Cerebellar cortex (tissue), 1 donor: ENCODE measurements around the gene SBF2.

Experiments used
- DNase-seq: peaks from one replicate; pipeline ENCODE4 v3.0.0-alpha.2; 2015; ENCODE audit warnings: low spot score

Gene SBF2

DNA sequence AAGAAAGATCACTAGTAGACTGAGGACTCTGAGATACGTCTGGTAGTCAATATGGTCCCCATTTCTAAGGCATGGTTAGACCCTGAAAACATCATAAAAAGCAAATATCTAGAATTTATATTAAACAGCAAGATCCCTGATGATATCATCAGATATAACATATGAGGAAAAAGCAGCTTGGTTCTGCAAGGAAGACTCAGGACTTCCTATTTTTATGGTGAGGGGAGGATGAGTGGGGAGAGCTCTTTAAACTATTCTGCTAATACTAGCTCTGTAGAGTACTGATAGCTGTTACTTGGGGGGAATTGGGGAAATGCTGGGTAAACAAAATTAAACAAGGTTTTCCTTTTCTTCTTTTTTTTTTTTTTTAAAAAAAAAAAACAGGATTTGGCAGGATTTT lies 394.3 kb downstream of the SBF2 start:
- DNase-seq, result no peak

GRCh38 chr11:9896902-9897301 lies 397.1 kb downstream of the SBF2 start:
- no peak for DNase-seq

GRCh38 chr11:9895006-9895405 lies 399.0 kb downstream of the SBF2 start:
- no peak for DNase-seq

GRCh38 chr11:9893474-9893873 lies 400.5 kb downstream of the SBF2 start:
- DNase-seq, result no peak

DNA sequence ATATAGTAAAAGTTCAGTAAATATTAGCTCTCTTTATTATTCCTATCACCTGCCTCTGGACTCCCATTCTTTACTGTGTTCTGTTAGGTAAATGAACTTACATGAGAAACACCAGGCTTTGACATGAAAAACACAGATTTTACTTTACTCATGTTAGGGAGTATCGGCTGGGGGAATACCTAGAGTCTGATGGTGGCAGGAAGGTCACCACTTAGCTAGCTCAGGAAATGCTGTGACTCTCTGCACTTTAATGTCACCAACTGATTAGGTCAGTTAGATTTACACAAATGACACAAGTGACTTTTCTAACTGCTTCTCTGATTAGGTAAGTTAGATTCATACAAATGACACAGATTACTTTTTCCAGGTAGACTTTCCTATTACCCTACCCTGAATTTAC lies 405.1 kb downstream of the SBF2 start:
- no peak for DNase-seq

DNA sequence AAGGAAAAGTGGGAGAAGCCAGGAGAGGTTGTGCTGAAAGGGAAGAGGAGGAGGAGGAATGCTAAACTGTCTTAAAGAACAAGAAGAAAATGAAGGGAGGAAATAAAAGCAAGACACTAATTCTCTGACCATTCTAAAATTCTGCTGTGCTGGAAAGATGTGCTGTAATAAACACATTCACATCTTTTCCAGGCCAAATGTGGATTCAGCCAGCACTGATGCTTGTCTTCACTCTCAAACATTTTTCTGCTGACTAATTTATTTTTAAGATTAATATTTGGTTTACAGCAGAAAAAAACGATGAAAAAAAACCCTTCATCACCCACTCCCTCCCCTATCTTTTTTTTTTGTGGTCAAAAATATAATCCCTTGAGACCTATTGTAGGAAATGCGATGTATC lies 406.5 kb downstream of the SBF2 start:
- no peak for DNase-seq

DNA sequence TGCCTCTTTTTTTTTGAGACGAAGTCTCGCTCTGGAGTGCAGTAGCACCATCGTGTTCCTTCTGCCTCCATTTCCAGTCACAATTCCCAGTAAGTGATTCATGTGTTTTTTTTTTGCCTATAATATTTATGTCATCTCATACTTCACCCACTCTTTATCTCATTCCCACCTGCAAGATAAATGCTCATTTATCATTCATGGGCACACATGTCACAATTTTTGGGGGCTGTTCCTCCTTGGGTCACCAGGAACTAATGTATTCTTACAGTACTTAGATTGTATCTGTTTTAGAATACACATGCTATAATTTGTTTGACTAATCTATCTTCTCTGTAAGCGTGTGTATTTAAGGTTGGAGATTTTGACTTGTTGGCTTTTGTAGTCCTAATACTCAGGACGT lies 407.4 kb downstream of the SBF2 start:
- no peak for DNase-seq

DNA sequence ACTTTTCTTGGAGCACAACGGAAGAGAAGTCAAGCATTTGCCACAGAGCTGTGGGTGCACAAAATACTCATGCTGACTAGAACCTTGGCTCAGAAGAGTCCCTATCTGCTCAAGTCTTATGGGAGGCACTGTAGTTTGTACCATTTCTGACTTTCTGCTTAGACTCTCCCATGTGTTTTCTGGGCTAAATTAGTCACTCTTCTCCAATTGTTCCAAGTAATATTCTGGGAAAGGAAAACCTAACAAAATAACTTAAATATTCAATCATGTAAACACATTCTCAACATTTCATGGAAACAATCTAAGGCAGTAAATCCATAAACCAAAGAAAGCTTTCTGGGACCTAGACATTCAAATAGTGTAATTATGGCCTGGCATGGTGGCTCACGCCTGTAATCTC lies 409.4 kb downstream of the SBF2 start:
- no peak for DNase-seq

- no peak for DNase-seq
Measured at GRCh38 chr11:9880657-9881056, 413.4 kb downstream of the SBF2 start.

- no peak for DNase-seq
Measured at GRCh38 chr11:9878936-9879335, 415.1 kb downstream of the SBF2 start.

DNA sequence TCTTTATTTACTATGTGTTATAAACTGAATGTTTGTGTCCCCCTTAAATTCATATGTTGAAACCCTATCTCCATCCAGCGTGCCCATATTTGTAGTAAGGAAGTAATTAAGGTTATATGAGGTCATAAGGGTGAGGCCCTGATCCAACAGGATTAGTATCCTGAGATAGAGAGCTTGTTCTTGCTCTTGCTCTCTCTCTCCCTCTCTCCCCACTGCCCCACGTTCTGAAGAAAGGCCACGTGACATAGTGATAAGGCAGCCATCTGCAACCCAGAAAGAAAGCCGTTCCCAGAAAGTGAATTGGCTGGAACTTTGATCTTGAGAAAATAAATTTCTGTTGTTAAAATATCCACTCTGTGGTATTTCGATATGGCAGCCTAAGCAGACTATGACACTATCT lies 417.7 kb downstream of the SBF2 start:
- DNase-seq, result no peak

DNA sequence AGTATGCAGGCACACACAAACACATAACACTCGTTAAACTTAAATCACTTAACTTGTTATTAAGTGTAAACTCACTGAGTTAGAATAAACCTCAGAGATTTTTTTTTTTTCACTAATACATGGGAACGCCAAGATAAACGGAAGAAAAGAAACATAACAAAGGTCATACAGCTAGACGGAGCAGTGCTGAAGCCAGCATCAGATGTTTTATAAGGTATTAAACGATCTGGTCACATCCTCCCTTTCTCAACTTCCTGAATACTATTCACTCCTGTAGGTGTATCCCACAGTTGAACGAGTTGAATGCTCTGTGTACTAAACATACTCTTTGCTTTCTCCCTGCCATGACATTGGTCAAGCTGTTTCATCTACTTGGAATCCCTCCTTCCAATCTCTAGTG lies 418.2 kb downstream of the SBF2 start:
- DNase-seq, result no peak

DNA sequence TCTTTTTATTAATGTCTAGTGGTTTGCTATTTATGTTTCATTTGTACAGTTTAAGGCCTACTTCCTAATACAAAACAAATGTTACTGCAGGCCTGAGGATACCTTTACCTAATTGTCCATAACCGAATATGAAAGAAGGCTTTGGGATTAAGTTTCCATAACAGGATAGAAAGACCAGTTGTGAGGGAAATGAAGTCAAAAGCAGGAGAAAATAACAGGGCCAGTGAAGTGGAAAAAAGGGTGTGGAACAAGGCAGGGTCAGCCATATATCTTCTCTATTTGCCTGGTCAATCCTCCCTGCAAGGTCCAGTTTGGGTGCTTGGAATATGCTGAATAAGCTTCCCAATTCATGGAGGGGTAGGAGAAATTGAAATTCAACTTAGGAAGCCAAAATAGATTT lies 418.6 kb downstream of the SBF2 start:
- DNase-seq, result no peak

DNA sequence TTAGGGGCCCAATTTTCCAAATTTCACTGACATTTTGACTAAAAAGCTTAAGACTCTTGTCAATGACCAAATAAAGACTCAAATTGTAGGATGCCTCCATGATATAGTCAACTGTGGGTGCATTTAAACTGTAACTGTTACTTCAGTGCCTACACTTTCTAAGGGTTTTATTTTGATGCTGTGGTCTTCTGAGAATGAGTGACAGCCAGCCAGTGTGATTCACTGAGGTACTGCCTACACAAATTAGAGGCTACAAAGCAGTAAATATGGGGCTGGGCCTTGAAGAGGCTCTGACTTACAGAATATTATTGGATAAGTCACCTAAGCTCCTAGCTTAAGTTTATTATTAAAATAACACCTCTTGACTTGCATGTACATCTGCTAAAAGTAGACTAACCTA lies 419.6 kb downstream of the SBF2 start:
- no peak for DNase-seq

DNA sequence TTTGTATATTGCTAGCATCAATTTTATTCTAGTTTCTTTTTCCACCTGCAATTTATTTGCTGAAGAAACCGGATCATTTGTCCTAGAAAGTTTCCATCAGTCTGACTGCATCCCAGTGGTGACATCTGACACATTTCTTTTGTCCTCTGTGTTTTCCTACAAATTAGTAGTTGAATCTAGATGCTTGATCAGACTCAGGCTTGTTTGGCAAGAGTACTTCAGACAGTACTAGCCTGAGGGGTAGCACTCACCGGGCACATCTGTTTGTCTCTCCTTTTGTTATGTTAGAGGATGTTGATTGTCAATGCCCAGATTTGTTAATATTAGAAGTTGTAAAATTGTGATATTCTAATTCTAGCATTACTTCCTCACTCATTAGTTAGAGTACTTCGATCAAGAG lies 425.4 kb downstream of the SBF2 start:
- DNase-seq, result no peak

- DNase-seq, result peak; percentile 33
Measured at GRCh38 chr11:9862981-9863380, 431.0 kb downstream of the SBF2 start.

DNA sequence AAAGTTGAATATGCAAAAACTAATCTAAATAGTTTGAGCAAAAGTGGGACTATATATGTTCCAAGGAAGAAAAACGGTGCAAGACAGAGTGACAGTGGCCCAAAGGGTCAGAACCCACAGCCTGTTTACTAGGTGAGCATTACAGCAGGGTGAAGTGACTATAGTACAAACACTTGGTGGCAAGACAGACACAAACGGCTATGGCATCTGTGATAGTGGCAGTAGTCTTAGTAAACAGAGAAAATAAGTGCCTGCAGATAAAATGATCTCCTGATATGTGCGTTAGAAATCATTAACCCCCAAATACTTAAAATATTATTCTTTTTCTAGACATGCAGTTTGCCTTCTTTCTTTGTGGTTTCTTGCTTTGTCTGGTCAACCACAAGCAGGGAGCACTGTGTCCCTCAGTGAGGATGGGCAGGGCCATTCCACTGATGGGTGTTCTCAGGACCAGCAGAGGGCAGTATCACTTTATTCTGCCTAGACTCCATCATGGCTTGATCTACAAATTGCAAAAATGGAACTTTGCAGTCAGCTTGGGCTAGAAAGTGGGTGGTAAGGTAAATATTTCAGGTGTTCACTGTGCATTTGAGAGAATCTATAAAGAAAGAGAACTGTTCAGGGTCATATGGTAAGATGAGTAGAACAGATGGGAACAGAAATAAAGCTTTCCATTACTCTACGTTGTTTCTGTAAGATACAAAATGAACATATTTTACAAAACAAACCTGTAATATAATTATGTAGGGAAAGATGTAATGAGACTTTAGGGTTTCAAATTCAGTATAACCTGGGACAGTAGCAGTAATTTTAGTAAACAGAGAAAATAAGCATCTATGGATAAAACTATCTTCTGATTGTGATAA lies 431.9 kb downstream of the SBF2 start:
- peak; percentile 81 for DNase-seq

DNA sequence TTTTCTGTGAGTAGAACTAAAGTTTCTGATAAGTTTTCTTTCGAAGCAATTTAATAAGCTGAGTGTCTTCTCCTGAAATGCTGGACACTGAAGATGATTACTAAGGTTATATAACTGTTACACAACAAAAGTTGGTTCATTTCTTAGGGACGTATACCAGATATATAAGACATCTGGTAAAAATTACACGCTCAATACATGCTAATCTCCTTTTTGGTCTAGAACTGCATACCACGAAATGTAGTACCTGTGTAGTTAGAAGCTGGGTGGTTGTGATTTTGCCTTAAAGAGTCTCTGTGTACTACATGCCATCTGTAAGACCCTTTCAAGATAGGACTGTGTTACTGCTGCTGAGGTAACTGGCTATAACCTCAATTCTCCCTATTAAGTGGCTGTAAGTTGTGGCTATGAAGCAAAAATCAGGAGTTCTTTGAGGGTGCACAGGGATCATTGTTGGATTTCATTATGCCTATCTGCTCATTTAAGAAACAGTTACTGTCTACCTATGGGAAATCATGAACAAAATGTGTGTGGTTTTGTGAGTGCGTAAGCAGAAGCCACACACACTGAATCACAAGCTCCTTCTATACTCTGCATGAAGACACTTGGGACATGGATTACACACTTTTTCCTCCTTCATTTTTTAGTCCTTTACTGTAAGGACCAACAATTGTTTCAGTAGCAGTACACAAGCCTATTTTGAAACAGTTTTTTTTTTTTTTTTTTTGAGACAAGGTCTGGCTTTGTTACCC lies 434.3 kb downstream of the SBF2 start:
- no peak for DNase-seq

- DNase-seq, result peak; percentile 64
Measured at GRCh38 chr11:9858822-9859221, 435.2 kb downstream of the SBF2 start.

GRCh38 chr11:9858218-9858617 lies 435.8 kb downstream of the SBF2 start:
- DNase-seq, result peak; percentile 51

DNA sequence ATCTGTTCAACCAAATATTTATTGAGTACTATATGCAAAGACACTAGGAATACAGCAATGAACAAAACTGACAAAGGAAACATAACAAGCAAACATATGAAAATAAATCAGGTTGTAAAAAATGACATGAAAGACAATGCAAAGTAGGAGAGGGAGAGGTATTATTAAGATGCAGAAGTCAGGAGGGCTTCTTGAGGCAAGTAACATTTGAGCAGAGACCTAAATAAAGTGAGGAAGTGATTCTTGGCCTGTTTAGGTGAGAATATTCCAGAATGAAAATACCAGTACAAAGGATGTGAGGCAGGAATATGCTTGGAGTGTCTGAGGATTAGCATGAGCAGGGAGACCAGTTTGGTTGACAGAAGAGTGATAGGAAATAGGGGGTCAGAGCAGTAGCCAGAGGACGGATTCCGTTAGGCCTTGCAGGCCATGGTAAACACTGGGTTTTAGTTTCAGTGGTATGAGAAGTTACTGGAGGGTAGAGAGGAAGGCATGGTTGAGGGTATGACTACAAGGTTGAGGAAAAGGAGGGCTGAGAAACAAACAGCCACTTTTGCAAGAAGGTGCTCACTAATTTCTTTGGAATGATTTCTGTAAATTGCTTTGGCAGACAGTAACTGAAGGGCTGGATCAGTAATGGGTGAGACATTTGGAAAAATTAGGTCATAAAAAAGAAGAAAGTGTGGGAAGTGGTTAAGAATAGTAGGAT lies 438.3 kb downstream of the SBF2 start:
- no peak for DNase-seq

GRCh38 chr11:9853929-9854552 lies 440.0 kb downstream of the SBF2 start:
- no peak for DNase-seq
